IPS-NIHi7 (cell line): ENCODE results near the gene CFAP206.

ENCODE experiments used
- DNase-seq: peaks from one replicate; pipeline ENCODE4 v3.0.0; 2012; ENCODE audit warnings: mixed read lengths; ENCODE audit errors: extremely low spot score

The CFAP206 gene, protein sequence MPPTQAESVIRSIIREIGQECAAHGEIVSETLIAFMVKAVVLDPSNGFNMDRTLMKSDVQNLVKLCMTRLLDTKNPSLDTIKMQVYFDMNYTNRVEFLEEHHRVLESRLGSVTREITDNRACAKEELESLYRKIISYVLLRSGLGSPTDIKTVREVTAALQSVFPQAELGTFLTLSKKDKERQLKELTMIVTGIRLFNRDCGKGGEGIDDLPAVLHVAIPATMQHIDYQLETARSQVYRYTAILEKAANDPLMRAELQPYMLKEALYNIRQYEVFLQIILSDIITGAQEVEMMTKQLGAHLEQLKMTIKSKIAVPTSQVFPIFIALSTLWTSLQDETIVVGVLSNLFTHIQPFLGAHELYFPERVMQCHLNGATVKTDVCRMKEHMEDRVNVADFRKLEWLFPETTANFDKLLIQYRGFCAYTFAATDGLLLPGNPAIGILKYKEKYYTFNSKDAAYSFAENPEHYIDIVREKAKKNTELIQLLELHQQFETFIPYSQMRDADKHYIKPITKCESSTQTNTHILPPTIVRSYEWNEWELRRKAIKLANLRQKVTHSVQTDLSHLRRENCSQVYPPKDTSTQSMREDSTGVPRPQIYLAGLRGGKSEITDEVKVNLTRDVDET

DNA sequence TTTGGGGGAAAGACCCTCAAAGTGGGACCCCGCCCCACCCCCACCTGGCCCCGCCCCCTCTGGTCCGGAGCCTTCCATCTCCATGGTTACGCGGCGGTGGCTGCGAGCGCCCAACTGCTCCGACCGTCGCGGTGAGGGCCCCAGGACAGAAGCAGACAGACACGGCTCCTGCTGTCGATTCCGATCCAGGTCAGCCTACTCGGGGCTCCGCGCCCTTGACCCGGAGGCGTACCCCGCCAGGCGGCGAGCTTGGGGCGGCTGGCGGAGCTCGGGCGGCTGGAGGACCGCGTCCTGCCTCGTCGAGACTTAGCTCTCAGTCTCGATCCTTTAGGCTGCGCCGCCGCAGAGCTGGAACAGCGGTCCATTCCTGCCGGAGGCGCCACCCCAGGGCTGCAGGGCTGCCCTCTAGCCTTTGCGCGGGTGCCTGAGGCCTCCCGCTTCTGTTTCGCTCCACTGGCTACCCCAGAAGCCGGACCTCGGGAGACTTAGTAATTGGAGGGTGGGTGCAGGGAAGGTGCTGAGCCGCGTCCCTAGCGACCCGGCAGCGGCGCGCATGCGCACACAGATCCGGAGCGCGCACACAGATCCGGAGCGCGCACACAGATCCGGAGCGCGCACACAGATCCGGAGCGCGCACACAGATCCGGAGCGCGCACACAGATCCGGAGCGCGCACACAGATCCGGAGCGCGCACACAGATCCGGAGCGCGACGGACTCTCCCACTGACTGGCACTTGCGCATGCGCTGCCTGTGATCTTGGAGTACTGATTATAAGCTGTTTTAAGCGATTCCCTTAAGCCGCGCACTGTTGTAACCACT, at the start of gene CFAP206:
TSS of gene CFAP206 (plus strand) at position 72 of the 820 bp plus-strand sequence. CDS start 1,868 bp downstream, outside the sequence.
- DNase-seq: peak; percentile 89

DNA sequence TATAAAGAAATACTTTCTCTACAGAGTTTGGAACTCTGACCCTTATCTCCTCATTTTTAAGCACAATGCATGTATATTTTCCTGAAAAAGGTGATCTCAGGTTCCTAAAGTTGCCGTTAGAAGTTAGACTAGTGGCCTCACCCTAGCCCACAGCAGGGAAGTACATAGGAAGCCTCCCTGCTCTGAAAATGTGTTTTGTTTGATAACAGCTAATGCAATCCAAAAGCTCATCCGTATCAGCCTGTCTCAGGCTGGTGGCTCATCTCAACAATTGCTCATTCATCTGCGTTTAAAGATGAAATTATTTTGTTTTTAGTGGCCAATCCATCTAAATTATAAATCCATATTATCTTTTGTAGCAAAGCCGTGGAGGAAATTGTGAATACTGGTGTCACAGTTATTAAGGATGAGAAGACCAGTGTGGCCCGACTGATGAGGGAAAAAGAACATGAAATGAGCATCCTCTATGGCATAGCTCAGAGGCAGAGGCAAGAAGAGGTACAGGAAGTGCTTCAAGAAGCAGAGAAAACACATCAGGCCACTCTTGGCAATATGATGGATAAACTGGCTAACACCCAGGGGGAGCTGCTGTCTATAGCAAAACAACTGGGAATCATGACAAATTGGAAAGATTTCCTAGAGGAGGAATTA, 43.0 kb upstream of the CFAP206 start:
- DNase-seq: no peak

DNA sequence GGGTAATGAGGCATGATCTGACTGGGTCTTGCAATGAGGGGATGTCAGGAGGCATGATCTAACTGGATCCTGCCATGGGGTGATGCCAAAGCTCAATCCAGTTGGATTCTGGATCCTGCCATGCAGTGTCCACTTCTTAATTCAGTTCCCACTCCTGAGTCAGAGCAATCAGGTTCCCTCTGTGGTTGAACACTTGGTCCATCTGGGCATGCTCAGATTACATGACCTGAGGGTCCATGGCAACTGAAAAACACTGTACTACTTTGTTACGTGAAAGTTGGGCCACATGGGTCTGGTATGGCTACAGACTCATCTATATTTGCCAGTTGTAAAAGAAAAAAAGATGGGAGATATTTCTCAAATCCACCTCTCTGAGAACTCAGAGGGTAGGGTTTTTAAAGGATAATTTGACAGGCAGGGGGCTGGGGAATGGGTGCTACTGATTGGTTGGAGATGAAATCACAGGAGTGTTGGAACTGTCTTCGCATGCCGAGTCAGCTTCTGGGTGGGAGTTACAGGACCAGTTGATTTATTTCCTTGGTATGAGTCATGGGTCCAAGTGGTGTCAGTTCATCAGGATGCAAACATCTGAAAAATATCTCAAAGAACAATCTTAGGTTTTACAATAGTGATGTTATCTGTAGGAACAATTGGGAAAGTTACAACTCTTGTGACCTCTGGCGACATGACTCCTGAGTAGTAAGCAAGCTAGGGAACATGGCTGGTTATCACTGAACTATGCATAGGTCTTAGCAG, 41.5 kb upstream of the CFAP206 start:
- no peak for DNase-seq

DNA sequence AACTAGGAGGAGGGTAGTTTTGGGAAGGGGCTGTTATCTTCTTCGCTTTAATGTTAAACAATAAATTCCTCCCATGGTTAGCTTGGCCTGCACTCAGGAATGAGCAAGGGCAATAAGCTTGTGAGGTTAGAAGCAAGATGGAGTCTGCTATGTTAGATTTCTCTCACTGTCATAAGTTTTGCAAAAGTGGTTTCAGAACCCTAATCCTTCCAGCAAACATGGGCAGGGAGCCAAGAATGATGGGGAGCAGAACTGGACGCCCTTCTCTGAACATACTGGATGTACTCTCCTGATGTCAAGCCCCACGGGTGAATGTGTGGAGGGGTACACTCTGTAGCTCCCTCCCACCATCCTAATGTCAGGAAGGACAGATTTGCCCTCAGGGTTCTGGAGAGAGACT, 40.9 kb upstream of the CFAP206 start:
- DNase-seq: no peak

DNA sequence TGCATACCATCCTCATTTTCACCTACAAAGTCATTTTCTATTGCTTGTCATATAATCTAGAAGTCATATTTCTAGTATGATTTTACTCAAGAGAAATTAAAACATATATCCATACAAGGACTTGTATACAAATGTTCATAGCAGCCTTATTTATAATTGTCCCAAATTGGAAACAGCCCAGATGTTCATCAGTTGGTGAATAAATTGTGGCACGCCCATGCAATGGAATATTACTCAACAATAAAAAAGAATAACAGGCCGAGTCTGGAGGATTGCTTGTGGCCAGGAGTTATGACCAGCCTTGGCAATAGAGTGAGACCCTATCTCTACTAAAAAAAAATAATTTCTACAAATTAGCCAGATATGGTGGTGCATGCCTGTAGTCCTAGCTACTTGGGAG, 34.4 kb upstream of the CFAP206 start:
- DNase-seq: no peak

DNA sequence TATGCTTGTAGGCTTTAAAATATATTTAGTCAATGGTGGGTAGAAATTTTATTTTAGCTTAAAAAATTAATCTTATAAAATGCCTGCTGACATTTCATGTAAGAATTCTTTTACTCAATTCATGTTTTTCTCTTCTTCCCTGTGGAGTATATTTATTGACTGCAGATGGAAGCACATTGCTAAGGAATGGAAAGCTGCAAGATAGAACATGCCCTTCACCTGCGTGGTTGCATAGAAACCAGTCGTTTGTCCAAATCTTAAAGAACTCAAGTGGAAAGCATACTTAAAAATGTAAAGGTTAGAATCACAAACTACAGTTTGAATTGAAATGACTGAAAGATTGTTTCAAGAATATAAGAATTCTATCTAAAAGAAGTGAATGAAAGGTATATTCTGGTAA, 32.5 kb upstream of the CFAP206 start:
- no peak for DNase-seq

DNA sequence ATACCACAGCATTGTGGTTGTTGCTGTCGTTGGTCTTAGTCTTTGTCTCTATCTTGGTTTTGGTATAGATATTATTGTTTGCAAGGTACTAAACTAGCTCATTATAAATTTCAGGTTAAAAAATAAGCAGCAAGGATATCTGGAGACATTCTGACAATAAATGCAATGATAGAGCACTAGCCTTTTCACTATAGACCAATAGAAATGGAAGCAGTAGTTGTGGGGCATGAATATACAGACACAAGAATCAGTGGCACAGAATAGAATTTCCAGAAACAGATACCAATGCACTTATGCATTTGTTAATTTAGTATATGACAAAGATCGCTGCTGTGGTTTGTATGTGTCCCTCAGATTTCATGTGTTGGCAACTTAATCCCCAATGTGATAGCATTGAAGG, 31.1 kb upstream of the CFAP206 start:
- DNase-seq: no peak

DNA sequence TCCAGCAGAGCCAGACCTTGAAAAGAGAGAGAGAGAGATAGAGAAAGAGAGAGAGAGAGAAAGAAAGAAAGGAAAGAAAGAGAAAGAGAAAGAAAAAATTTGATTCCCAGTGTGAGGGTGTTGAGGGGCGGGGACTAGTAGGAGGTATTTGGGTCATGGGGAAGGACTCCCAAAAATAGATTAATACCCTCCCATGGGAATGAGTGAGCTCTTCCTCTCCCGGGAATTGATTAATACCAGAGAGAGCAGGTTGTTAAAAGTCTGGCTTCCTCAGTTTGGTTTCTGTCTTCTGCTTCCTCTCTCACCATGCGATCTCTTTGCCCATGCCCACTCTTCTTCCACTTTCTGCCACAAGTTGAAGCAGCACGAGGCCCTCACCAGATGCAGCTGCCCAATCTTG, 28.8 kb upstream of the CFAP206 start:
- no peak for DNase-seq

DNA sequence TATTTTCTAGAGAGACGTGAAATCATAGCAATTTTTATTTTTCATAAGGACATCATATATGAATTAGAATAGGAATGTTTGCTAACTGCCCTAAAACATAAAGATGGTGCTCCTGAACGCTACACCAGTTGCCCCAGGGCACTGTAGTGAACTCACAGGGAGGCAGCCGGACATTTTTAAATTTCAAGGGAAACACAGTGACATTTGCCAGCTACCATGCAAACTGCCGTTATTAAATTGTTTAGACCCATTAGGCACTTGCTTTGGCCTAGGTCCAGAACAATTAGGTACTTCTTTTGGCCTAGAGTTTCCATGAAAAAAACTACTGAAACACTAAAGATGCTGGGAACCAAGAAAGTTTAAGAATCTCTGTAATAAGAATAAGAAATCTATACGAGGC, 24.9 kb upstream of the CFAP206 start:
- no peak for DNase-seq

DNA sequence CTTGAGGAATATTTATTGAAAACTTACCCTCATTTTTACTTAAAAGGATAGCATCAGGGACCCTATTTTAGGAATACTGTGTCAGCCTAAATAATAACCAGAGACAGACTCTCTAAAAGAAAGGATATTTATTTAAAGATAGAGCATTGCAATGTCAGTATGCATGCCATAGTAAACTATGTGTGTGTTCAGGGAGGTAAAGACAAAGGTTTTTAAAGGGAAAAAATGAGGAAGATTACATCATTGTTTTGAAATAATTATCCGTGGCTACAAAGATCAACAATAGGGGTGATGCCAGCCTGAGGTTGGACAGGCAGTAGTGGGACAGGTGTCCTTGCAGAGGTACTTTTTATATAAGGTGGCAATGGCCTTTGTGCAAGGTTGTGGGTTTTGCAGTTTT, 23.7 kb upstream of the CFAP206 start:
- no peak for DNase-seq

DNA sequence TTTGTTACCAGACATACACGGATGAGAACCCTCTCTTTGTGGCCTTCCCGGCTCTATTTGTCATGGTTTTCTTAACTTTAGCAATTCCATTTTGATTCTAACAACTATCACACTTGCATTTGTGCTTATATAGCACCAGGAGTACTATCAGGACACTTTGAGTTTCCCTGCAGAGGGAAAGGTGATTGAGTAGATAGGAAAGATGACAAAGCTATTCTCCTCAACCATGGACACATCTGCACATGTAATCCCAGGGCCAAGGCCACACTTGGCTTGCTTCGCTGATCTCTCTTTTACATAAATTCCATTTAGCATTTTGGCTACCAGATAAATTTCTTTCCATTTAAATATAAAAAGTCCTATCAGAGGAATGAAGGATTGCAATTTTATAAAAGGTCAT, 23.3 kb upstream of the CFAP206 start:
- DNase-seq: no peak

DNA sequence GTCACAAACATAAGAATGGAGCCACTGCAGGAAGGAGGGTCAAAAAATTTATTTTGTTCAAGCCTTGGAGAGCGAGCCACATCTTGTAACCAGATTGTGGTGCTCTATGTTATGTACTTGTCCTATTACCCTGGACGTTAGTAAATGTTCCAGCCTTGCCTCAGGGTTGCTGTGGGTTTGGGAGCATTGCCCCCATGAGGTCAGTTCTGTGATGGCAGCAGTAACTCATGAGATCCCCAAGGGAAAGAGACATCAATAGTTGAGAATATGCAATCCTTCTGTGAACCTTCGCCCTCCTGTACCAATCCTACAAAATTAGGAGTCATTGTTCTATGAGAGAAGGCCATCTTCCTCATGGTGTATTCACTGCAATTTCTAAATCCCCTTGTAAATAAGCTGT, 16.4 kb upstream of the CFAP206 start:
- DNase-seq: peak; percentile 76

DNA sequence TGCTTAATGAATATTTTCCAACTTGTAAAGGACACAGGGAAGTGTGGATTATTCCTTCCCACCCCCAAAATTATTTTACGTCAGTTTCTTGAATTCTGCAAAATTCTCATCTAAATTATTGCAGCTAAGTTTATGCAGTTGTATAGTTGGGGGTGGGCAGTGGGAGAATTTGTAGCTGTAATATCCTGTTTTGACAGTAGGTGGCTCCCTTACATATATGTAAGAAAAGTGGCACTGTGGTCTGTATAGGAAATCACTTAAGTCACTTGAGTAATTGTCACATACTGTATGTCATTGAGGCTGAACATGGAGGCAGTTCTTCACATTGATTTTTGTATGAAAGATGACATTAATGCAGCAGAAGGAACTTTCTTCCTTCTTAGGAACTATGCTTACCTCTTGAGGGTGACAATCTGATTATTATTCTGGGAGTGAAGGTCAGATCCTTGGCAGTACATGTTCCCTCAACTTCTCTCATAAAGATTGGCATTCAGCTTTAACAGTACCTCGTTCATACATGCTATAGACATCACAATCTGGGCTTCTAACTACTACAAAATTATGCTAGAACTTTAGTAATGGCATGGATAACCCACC, 14.6 kb upstream of the CFAP206 start:
- DNase-seq: peak; percentile 31

DNA sequence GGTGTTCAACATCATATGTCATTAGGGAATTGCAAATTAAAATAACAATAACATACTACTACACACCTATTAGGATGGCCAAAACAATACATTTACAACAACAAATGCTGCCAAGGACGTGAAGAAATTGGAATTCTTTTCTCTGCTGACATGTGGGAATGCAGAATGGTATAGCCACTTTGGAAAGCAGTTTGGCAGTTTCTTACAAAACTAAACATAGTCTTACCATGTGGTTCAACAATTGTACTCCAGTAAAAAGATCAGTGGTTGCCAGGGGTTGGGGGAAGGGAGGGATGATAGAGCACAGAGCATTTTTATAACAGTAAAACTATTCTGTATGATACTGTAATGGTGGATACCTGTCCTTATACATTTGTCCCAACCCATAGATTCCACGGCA, 12.3 kb upstream of the CFAP206 start:
- DNase-seq: no peak

DNA sequence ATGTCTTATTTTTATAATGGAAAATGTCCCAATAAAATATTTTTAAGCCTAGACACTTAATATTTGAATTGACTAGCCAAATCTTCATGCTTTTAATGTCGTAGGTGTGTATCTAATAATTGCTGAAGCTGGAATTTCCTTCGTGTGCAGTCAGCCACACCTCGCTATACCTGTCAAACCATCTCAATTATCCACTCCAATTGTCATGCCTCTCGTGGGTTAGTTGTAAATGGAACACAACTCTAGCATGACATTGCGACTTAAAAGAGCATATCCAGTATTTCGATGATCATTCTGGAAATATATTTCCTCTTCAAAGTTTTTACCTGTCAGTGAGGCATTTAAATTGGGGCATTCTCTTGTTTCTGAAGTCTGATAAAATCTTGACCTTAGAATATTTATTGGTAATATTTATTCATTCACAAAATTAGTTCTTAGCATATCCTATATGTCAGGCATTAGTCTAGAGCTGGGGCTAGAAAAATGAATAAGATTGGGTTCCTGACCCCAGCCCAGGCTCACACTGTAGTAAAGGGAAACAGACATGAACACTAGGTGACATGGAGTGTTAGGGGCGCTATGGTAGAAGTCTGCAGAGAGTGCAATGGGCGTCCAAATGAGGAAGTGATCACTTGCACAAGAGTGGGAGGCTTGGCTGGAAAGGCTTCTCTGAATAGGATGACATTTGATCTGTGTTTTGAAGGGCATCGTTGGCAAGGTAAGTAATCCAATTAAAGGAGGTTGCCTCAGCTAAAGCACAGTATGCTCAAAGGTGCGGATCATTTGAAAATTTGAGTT, 11.0 kb upstream of the CFAP206 start:
- DNase-seq: no peak

DNA sequence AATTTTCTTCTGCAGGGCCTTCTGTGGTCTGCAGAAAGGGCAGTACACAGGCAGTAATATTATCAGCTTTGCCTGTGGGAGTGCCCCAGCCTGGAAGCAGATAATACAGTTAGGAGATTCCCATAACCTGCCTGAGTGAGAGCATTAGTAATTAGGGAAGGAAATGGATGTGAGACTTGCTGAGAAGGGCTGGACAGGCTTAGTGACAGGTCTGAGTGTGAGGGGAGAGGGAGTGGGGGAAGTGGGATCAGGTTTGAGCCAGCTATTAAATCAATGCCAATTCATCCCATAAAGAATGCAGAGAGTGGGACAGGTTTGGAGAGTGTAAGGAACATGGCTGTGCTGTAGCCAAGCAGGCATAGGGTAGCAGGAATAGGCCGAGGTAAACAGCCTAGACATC, 10.1 kb upstream of the CFAP206 start:
- no peak for DNase-seq

DNA sequence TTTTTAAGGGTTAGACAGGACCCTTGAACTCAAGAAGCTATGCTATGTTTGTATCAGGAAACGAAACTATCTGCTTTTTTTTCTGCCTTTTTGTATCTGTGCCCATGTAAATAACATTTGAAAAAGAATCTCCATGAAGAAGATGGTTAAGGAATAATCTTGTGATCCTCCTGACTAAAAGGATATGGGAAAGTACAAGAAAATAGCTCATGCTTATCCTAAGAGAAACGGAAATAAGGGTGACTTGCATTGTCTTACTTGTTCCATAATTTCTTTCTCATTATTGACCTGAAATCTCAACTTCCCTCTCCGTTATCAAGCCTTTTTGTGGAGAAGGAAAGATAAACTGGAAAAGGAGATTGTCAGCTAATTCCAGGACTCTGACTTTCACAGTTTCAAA, 5.9 kb upstream of the CFAP206 start:
- no peak for DNase-seq

DNA sequence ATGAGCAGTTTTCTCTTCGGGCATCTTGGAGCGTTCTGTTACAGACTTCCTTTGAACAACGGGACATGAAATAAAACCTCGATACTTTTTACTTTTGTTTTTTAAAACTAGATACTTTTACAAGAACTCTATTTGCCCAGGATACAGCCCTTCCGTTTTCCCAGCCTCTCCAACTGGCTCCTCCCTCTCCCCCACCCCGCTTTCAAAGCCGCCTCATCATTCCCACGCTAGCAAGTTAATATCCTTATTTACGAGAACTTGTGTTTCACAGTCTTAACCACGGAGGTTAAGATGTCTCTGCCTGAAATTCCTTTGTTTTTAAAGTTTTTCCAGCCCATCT, 241 bp upstream of the CFAP206 start:
- no peak for DNase-seq

DNA sequence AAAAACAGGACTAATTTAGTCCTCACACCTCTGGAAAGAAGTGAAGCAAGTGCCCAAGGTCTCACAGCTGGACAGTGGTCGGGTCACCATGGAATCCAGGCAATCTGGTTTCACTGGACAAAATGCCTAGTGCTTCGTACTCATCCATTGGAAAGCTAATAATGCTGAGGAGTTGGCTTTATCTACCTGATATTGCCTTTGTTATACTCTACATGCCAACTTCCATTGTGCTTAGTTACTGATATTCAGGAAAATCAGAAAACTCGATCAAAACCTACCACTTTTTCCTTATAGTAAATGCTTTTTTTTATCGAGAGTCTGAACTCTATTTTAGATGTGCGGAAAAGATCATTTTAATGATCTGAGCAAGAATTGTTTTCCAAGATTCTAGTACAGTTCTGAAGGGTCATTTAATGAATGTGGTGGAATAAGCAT, 966 bp downstream of the CFAP206 start:
- no peak for DNase-seq

DNA sequence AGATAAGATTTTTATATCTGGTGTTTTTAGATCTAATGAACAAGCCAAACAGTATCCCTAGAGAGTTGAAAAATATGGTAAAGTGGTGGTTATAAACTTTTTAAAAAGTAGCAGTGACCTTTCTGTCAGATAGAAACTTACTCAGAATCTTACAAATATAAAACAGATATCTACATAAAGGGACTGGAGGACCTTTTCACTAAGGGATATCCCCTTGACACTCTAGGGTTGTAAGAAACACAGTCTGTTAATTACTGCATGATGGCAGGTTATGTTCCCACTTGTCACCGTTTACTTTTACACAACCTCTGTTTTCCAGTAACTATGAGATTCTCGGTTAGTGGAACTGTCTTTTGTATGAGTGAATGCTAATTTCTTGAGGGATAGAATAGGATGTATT, 11.5 kb downstream of the CFAP206 start:
- DNase-seq: no peak
